HepG2 (cell line): ENCODE results near the gene VAPA. TPM values are rescaled to one million over a fixed set of nuclear protein-coding genes. Genes with fewer than 3 reads are reported as not detected.

Experiments used
- ATAC-seq: fragments of 200-7000 bp; cut with Tn5 transposase; 3 replicates; pipeline ENCODE4 v1.9.1; 2020; ENCODE audit warnings: mild to moderate bottlenecking, moderate library complexity
- BruUV-seq: library from RNA; stranded (reverse); fragments of 400-500 nt; replicated peaks from 2 replicates; lab custom pipeline; 2021; lab: Mats Ljungman, UMichigan
- CTCF ChIA-PET: fragments of 300-600 bp; formaldehyde crosslinking; extraction: SDS; loops from one replicate; lab custom pipeline; 2021; ENCODE audit warnings: low total read pairs, inconsistent platforms, low intra/inter-chr PET ratio; lab: Yijun Ruan, JAX
- POLR2A ChIA-PET: fragments of 350-600 bp; sonication (Branson Sonifier 250); formaldehyde crosslinking; loops from one replicate; lab custom pipeline; 2020; ENCODE audit warnings: antibody characterized with exemption, inconsistent platforms; lab: Yijun Ruan, JAX
- DNase-seq: peaks from one replicate; pipeline ENCODE4 v3.0.0-alpha.2; 2015; ENCODE audit warnings: low spot score
- FAIRE-seq: peaks from 3 replicates; lab custom pipeline; 2011; peaks lifted over from hg19 to GRCh38; lab: Jason Lieb, UNC
- H2AFZ ChIP-seq: one replicate; pipeline ENCODE4 v1.6.1; 2011; ENCODE audit warnings: low read length, inconsistent platforms
- H3K27ac ChIP-seq: fragments of 300-600 bp; 3 replicates; pipeline ENCODE4 v1.8.0; 2011; ENCODE audit warnings: mixed run types, mild to moderate bottlenecking, mixed read lengths, low read length, inconsistent platforms; ENCODE audit not compliant: insufficient read depth; ENCODE audit errors: extremely low read length
- H3K27me3 ChIP-seq, 2 experiments: fragments of 200-600 bp in 1 of 2; 2 replicates in 1 of 2; 3 replicates in 1 of 2; pipeline versions ENCODE4 v1.6.0 to v1.8.0; 2011; ENCODE audit warnings: low read length in 2 of 2, mild to moderate bottlenecking in 2 of 2, moderate library complexity in 2 of 2, inconsistent platforms in 1 of 2; ENCODE audit not compliant: insufficient read depth in 2 of 2, control insufficient read depth in 1 of 2
- H3K36me3 ChIP-seq, 2 experiments: fragments of 200-600 bp in 1 of 2; replicated peaks in 1 of 2; 2 replicates in 1 of 2; 3 replicates in 1 of 2; pipeline versions ENCODE4 v1.5.1 to v1.8.0; 2011; ENCODE audit warnings: low read length in 2 of 2, inconsistent platforms in 1 of 2; ENCODE audit not compliant: insufficient read depth in 2 of 2, control insufficient read depth in 1 of 2
- H3K4me1 ChIP-seq: 2 replicates; pipeline ENCODE4 v1.5.1; 2012; ENCODE audit warnings: low read length, inconsistent platforms; ENCODE audit not compliant: insufficient read depth
- H3K4me2 ChIP-seq: 2 replicates; pipeline ENCODE4 v1.6.0; 2011; ENCODE audit warnings: low read depth, low read length, inconsistent platforms
- H3K4me3 ChIP-seq, 3 experiments: fragments of 200-600 bp in 1 of 3; sonication (generic), shearing (Covaris generic) in 1 of 3; replicated peaks in 1 of 3; 2 replicates each; pipeline ENCODE4 v1.5.1; 2011 to 2016; ENCODE audit warnings: low read length in 3 of 3, inconsistent platforms in 2 of 3, low read depth in 2 of 3, mild to moderate bottlenecking in 2 of 3, control low read depth in 1 of 3, mixed read lengths in 1 of 3; ENCODE audit not compliant: insufficient read depth in 1 of 3
- H3K79me2 ChIP-seq: one replicate; pipeline ENCODE4 v1.6.1; 2011; ENCODE audit warnings: low read length, inconsistent platforms; ENCODE audit not compliant: insufficient read depth
- H3K9ac ChIP-seq: 2 replicates; pipeline ENCODE4 v1.6.0; 2011; ENCODE audit warnings: mild to moderate bottlenecking, low read depth, low read length, inconsistent platforms; ENCODE audit not compliant: insufficient read depth
- H3K9me3 ChIP-seq: 2 replicates; pipeline ENCODE4 v1.5.1; 2012; ENCODE audit warnings: mild to moderate bottlenecking, low read length
- H4K20me1 ChIP-seq: 2 replicates; pipeline ENCODE4 v1.6.0; 2011; ENCODE audit warnings: inconsistent platforms, mild to moderate bottlenecking, low read length, moderate library complexity; ENCODE audit not compliant: insufficient read depth
- AKAP8 ChIP-seq: sonication (generic); formaldehyde crosslinking; IDR thresholded peaks from 2 replicates; pipeline ENCODE4 v1.5.1; 2020; ENCODE audit warnings: mild to moderate bottlenecking, missing genetic modification reagents
- BHLHE40 ChIP-seq: IDR thresholded peaks from 2 replicates; pipeline ENCODE4 v1.6.1; 2011; ENCODE audit warnings: low read length, improper control_type of control experiment
- DNMT3B ChIP-seq: conservative IDR thresholded peaks from 2 replicates; pipeline ENCODE4 v1.6.1; 2016; ENCODE audit warnings: missing biosample characterization, control low read depth
- DPF2 ChIP-seq: sonication (generic); formaldehyde crosslinking; IDR thresholded peaks from 2 replicates; pipeline ENCODE4 v1.4.0; 2020; ENCODE audit warnings: mild to moderate bottlenecking, low read depth, missing genetic modification reagents, borderline replicate concordance
- EZH2 ChIP-seq: conservative IDR thresholded peaks from 2 replicates; pipeline ENCODE4 v1.6.1; 2012; ENCODE audit warnings: mild to moderate bottlenecking, low read depth, low read length, moderate library complexity
- FOSL2 ChIP-seq: sonication (generic); formaldehyde crosslinking; IDR thresholded peaks from 2 replicates; pipeline ENCODE4 v1.4.0; 2020; ENCODE audit warnings: missing genetic modification reagents
- GATAD2A ChIP-seq: IDR thresholded peaks from 2 replicates; pipeline ENCODE4 v1.6.1; 2016
- HHEX ChIP-seq: IDR thresholded peaks from 2 replicates; pipeline ENCODE4 v1.6.1; 2016; ENCODE audit warnings: control low read depth
- HNF1B ChIP-seq: sonication (generic); formaldehyde crosslinking; IDR thresholded peaks from 2 replicates; pipeline ENCODE4 v1.5.1; 2020; ENCODE audit warnings: mild to moderate bottlenecking, moderate library complexity, missing genetic modification reagents
- HNRNPLL ChIP-seq: fragments of 200-400 bp; formaldehyde crosslinking; IDR thresholded peaks from 2 replicates; pipeline ENCODE4 v1.6.1; 2017; ENCODE audit warnings: mild to moderate bottlenecking, low read depth, low read length; ENCODE audit not compliant: poor library complexity, severe bottlenecking
- KDM1A ChIP-seq: IDR thresholded peaks from 2 replicates; pipeline ENCODE4 v1.6.1; 2016; ENCODE audit warnings: missing compliant biosample characterization
- KDM5B ChIP-seq: sonication (generic); formaldehyde crosslinking; IDR thresholded peaks from 2 replicates; pipeline ENCODE4 v1.4.0; 2020; ENCODE audit warnings: missing genetic modification reagents, mild to moderate bottlenecking, borderline replicate concordance
- MTF2 ChIP-seq: sonication (generic); formaldehyde crosslinking; IDR thresholded peaks from 2 replicates; pipeline ENCODE4 v1.5.0; 2020; ENCODE audit warnings: missing genetic modification reagents, borderline replicate concordance
- NR2C2 ChIP-seq: sonication (generic); formaldehyde crosslinking; IDR thresholded peaks from 2 replicates; pipeline ENCODE4 v1.4.0; 2020; ENCODE audit warnings: missing genetic modification reagents, mild to moderate bottlenecking, moderate library complexity, borderline replicate concordance
- RARG ChIP-seq: sonication (generic); formaldehyde crosslinking; IDR thresholded peaks from 2 replicates; pipeline ENCODE4 v1.4.0; 2020; ENCODE audit warnings: low read depth, mild to moderate bottlenecking, missing genetic modification reagents
- RBFOX2 ChIP-seq: fragments of 200-400 bp; formaldehyde crosslinking; IDR thresholded peaks from 2 replicates; pipeline ENCODE4 v1.6.1; 2017; ENCODE audit warnings: low read depth, mild to moderate bottlenecking, low read length
- SRSF1 ChIP-seq: fragments of 200-400 bp; formaldehyde crosslinking; optimal IDR thresholded peaks from 2 replicates; pipeline ENCODE3; 2017; ENCODE audit warnings: mild to moderate bottlenecking, low read depth, low read length, moderate library complexity
- SRSF4 ChIP-seq: fragments of 200-400 bp; formaldehyde crosslinking; IDR thresholded peaks from one replicate; pipeline ENCODE4 v1.6.1; 2018; ENCODE audit warnings: mild to moderate bottlenecking, low read depth, low read length, moderate library complexity; ENCODE audit not compliant: poor library complexity, severe bottlenecking
- YEATS2 ChIP-seq: sonication (generic); formaldehyde crosslinking; IDR thresholded peaks from 2 replicates; pipeline ENCODE4 v1.4.0; 2020; ENCODE audit warnings: missing genetic modification reagents, borderline replicate concordance
- YY1 ChIP-seq: IDR thresholded peaks from 2 replicates; pipeline ENCODE4 v1.6.1; 2011; ENCODE audit warnings: low read length, low read depth, moderate library complexity, mild to moderate bottlenecking; ENCODE audit not compliant: insufficient read depth, insufficient replicate concordance
- ZFP90 ChIP-seq: sonication (generic); formaldehyde crosslinking; IDR thresholded peaks from 2 replicates; pipeline ENCODE4 v1.8.0; 2022; ENCODE audit warnings: missing genetic modification reagents, mild to moderate bottlenecking, inconsistent platforms, borderline replicate concordance
- ZMAT3 ChIP-seq: sonication (generic); formaldehyde crosslinking; conservative IDR thresholded peaks from 2 replicates; pipeline ENCODE4 v1.7.0; 2021; ENCODE audit warnings: missing genetic modification reagents
- ZNF232 ChIP-seq: sonication (generic); formaldehyde crosslinking; IDR thresholded peaks from 2 replicates; pipeline ENCODE4 v1.4.0; 2020; ENCODE audit warnings: missing genetic modification reagents, borderline replicate concordance
- ZNF547 ChIP-seq: sonication (generic); formaldehyde crosslinking; IDR thresholded peaks from 2 replicates; pipeline ENCODE4 v1.5.1; 2020; ENCODE audit warnings: mild to moderate bottlenecking, missing genetic modification reagents
- ZNF644 ChIP-seq: IDR thresholded peaks from 2 replicates; pipeline ENCODE4 v1.6.1; 2016; ENCODE audit warnings: low read depth
- ZNF816 ChIP-seq: sonication (generic); formaldehyde crosslinking; IDR thresholded peaks from 2 replicates; pipeline ENCODE4 v1.8.0; 2022; ENCODE audit warnings: missing genetic modification reagents, mild to moderate bottlenecking, borderline replicate concordance
- WGBS: methylation state at CpG from one replicate; pipeline ENCODE4 v1.1.6; 2017; ENCODE audit warnings: low lambda C conversion rate; 5-methylcytosine and 5-hydroxymethylcytosine counted together
- in situ Hi-C: cut with HindIII; loops from 2 replicates; pipeline ENCODE4 v1.10.0; 2017; ENCODE audit warnings: low pct_unique_long_range_greater_than_20kb; ENCODE audit not compliant: extremely low pct_ligation_motif_present
- intact Hi-C: fragments of 100-400 bp; cut with micrococcal nuclease; formaldehyde crosslinking; loops from one replicate; pipeline ENCODE4 v1.10.0; 2022; ENCODE audit not compliant: unreplicated experiment
- polyA plus RNA-seq, 8 experiments: library from polyadenylated mRNA; depleted of rRNA in 3 of 8; stranded (reverse) in 7 of 8; unstranded in 1 of 8; fragments of >200 nt; fragmentation: Illumina TruSeq in 4 of 8; extraction: Trizol in 4 of 8; gene quantifications; 2 replicates each; pipeline versions ENCODE4 v1.2.1 to v1.2.3, GENCODE V29; 2011 to 2016; ENCODE audit warnings: low read depth in 4 of 8, missing spikeins in 1 of 8, mixed read lengths in 1 of 8; ENCODE audit not compliant: insufficient read depth in 1 of 8
- total RNA-seq, 5 experiments: library from RNA; depleted of rRNA; stranded (reverse); fragments of >200 nt; fragmentation: Illumina TruSeq; extraction: Trizol; gene quantifications; 2 replicates each; pipeline ENCODE4 v1.2.3, GENCODE V29; 2016; ENCODE audit warnings: low read depth in 1 of 5
- TF ChIP-seq, protein P1 (sequence below): IDR thresholded peaks from 2 replicates; pipeline ENCODE4 v1.6.1; 2016; ENCODE audit warnings: low read depth, borderline replicate concordance

Gene VAPA
- total and polyA plus RNA-seq, 2 of the 13 experiments (the other 11 are each of a cell fraction or from before 2014, with no cell fraction given), result 167 to 294 TPM

DNA sequence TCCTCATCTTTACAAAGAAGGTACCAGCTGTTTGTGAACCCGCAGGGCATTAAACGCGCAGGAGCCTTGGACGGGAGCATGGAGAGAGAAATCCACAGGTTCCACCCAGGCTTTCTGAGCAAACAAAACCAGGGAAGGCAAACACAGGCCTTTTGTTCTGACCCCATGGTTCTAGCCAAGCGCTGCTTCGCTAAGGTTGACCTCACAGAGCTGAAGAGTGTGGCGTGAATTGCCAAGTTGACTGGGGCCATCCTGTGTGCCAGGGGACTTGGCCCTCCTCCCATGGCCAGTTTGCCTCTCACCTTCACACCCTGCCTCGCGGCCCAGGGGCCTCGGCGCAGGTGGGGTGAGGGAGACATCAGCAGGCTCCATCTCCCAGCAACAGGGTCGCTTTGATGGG is 74.1 kb downstream of the VAPA start:
- ATAC-seq (peak; percentile 87), FAIRE-seq (peak; percentile 15), DNase-seq (peak; percentile 41)
- H3K27ac ChIP-seq, result no peak overlapping the region
- H3K4me3 ChIP-seq, result peak overlapping the region in 1 of 3 experiments; percentile 34; a peak in 1 of 6 replicates
- ChIA-PET POLR2A (no interaction called here), CTCF (no interaction called here)
- in situ Hi-C loops (no loop called here), intact Hi-C loops (no loop called here)
- WGBS, result 6% methylated on average over 9 of the region's 12 CpGs
- no peaks in the 10 kb centered on the region for H4K20me1 ChIP-seq
- H3K9me3 ChIP-seq, result no peaks in the 10 kb centered on the region
- peaks cover 0 to 29% of the 10 kb centered on the region in 2 experiments; a peak in 3 of 5 replicates for H3K27me3 ChIP-seq
- BruUV-seq, result no TSS peak
- no peak overlapping the region; the same call in 1 of the 2 replicates for H3K9ac ChIP-seq
- H3K79me2 ChIP-seq, result no peaks in the 10 kb centered on the region
- peak overlapping the region; percentile 42 for H2AFZ ChIP-seq
- H3K4me1 ChIP-seq, result peaks cover 27% of the 10 kb centered on the region
- no peaks in the 10 kb centered on the region for H3K36me3 ChIP-seq
- H3K4me2 ChIP-seq, result peak overlapping the region; percentile 60
- TF ChIP-seq MTF2 (CRISPR knock-in tag), result no peak
- no peak for TF ChIP-seq ZMAT3 (CRISPR knock-in tag)
- TF ChIP-seq NR2C2 (CRISPR knock-in tag), result peak; percentile 8; the same call in 1 of the 2 replicates
- no peak for TF ChIP-seq EZH2
- no peak for TF ChIP-seq YY1
- no peak; the same call in 1 of the 2 replicates for TF ChIP-seq KDM1A (CRISPR knock-in tag)
- no peak for TF ChIP-seq ZNF816 (CRISPR knock-in tag)
- TF ChIP-seq SRSF4, result no peak
- peak; percentile 67; the same call in 1 of the 2 replicates for TF ChIP-seq ZNF644
- TF ChIP-seq AKAP8 (CRISPR knock-in tag), result no peak
- TF ChIP-seq HNF1B (CRISPR knock-in tag), result no peak
- no peak for TF ChIP-seq DPF2 (CRISPR knock-in tag)
- TF ChIP-seq FOSL2 (CRISPR knock-in tag), result 0 out of 2 replicates have a peak, but pooled peaks have one; percentile 13
- no peak for TF ChIP-seq SRSF1
- no peak for TF ChIP-seq RBFOX2
- TF ChIP-seq YEATS2 (CRISPR knock-in tag), result no peak
- TF ChIP-seq HNRNPLL, result no peak
- TF ChIP-seq KDM5B (CRISPR knock-in tag), result 0 out of 2 replicates have a peak, but pooled peaks have one; percentile 23
- TF ChIP-seq GATAD2A (CRISPR knock-in tag), result peak; percentile 47
- no peak for TF ChIP-seq HHEX (CRISPR knock-in tag)
- TF ChIP-seq DNMT3B (CRISPR knock-in tag), result no peak
- no peak for TF ChIP-seq ZNF547 (CRISPR knock-in tag)
- TF ChIP-seq RARG (CRISPR knock-in tag), result no peak
- no peak for TF ChIP-seq ZNF232 (CRISPR knock-in tag)
- no peak for TF ChIP-seq ZFP90 (CRISPR knock-in tag)
- TF ChIP-seq BHLHE40, result no peak
- TF ChIP-seq, protein P1, sequence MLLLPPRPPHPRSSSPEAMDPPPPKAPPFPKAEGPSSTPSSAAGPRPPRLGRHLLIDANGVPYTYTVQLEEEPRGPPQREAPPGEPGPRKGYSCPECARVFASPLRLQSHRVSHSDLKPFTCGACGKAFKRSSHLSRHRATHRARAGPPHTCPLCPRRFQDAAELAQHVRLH (CRISPR knock-in tag), result no peak
